Measurements from ENCODE around the gene MPIG6B.

GRCh38 chr6:31742894-31743293 is 19.7 kb downstream of the MPIG6B start:
- no peak for TF ChIP-seq CTCF (IDR thresholded peaks at IDR 0.05)
- TF ChIP-seq POLR2AphosphoS5 (IDR thresholded peaks at IDR 0.05): no peak
- TF ChIP-seq POLR2A (IDR thresholded peaks at IDR 0.05): no peak

All from breast epithelium (tissue), 3 donors.